GM20431 (cell line): Measurements from ENCODE around the gene PHF14.
"Not testable (repeated sequence)": the region's sequence is repeated elsewhere in the genome, so short reads cannot be mapped to it uniquely, and the experiment has no call there.

ENCODE experiments used
- in situ Hi-C: fragments of 300-500 bp; cut with MseI, MboI; formaldehyde crosslinking; loops from one replicate; pipeline ENCODE4 v1.15.0; 2020; ENCODE audit warnings: low sequenced_read_pairs; ENCODE audit not compliant: unreplicated experiment

PHF14 gene

DNA sequence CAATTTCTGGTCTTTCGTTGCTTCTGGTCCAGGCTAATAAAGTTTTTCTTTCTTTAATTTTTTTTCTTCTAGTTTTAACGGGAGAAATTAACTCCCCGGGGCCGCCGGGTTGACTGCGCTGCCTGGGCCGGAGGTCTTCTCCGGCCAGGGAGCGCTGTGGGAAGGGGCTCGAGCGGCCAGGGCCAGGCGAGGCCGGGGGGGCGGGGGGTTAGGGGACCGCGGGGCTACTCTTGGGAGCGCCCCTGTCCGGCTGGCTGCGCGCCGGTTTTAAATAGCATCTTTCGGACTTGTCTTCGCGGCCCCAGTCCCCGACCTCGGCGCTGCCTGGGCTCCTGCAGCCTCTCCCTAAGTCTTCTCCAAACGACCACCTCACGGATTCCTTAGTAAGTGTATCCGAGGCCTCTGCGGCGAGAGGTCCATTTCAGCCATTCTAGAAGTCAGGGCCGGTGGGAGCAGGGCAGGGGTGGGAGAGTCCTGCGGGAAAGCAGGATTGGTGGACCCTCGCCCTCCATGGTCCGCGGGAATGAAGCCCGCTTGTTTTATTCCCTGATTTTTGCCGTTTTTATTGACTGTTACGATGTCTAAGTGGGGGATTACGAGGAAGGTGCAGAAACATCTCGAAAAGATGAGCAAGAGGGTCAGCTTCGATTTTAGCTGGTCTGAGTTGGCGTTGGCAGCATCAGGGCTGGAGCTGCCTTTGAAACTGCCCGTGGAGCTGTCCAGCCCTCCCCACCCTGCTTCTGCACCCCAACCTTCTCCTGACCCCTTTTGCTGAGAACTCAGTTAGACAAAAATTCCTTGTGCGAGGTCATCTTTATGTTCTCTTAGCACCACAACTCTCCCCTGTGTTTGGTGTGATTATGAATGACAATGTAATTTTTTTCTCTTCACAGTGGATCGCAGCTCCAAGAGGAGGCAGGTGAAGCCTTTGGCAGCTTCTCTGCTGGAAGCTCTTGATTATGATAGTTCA lies 555 bp downstream of the PHF14 start:
- in situ Hi-C loops = no loop called here

GRCh38 chr7:10977113-10977512 lies 3.4 kb downstream of the PHF14 start:
- in situ Hi-C loops = no loop called here

- in situ Hi-C loops = no loop called here
Measured at GRCh38 chr7:10981317-10981716, 7.6 kb downstream of the PHF14 start.

- in situ Hi-C loops = not testable (repeated sequence)
Measured at GRCh38 chr7:10990748-10991147, 17.1 kb downstream of the PHF14 start.

DNA sequence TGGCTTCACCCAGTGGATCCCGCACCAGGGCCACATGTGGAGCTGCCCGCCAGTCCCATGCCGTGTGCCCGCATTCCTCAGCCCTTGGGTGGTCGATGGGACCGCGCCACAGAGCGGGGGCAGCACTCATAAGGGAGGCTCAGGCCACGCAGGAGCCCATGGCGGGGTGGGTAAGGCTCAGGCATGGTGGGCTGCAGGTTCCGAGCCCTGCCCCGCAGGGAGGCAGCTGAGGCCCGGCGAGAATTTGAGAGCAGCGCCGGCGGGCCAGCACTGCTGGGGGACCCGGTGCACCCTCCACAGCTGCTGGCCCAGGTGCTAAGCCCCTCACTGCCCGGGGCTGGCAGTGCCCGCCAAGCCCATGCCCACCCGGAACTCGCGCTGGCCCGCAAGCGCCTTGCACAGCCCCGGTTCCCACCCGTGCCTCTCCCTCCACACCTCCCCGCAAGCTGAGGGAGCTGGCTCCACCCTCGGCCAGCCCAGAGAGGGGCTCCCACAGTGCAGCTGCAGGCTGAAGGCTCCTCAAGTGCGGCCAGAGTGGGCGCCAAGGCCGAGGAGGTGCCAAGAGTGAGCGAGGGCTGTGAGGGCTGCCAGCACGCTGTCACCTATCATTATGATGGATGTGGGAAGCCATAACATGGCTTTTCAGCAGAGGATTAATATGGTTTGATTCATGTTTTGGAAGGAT lies 22.0 kb downstream of the PHF14 start:
- in situ Hi-C loops = not testable (repeated sequence)

DNA sequence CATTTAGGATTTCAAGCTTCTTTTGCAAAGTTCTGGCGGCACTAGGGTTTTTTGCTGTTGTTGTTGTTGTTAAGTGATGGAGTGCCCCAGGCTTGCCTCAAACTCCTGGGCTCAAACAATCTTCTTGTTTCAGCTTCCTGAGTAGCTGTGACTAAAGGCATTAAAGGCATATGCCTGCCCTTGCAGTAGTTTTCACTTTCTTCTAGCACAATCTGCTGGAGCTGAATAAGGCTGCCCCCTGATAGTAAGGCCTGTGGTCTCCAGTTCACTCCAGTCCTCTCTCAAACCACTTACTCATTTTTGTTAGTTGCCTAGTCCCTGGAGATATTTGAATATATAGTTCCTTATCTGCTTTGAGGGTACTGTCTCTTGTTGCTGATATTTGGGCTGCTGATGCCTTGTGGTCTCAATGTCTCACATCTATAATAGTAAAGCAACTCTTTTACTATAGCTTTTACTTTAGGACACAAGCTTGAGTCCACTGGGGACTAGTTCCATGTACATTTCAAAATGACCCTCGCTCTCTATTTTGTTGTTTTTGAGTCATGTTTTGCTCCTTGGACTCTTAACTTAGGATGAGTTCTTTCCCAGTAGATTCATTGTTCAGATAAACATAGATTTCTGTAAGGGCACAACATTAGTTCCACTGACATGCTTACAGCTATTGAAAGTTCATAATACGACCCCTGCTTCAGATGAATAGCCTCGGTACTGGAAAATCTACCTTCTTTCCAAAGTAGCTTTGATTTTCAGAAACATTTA lies 25.5 kb downstream of the PHF14 start:
- in situ Hi-C loops = no loop called here

DNA sequence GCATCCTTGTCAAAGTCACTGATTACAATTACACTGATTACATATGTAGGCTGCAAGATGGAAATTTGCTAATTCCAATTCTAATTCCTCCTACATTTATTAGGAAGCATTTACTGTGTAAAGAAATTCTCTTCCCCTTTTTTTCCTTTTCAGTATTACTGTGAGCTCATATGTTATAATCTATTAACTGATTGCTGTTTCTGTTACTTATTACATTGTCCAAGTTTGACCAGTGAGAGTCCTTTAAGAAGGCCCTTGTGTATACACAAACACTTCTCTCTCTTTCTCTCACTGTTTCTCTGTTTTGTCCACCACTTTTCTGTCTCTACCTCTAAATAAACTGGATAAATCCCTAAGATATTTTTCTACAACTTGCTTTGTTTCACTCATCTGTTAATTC lies 31.5 kb downstream of the PHF14 start:
- in situ Hi-C loops = no loop called here

DNA sequence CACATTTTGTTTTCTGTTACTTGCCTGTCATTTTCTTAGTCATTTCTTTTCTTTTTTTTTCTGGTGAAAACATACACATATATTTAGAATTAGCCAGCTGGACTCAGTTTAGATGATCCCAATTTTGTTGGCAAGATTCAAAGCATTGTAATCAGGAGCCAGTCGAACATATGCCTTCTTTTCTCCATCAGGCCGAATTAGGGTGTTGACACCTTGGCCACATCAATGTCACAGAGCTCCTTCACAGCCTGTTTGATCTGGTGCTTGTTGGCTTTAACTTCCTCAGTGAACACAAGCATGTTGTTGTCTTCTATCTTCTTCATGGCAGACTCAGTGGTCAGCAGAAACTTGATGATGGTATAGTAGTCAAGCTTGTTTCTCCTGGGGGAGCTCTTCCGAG lies 32.6 kb downstream of the PHF14 start:
- in situ Hi-C loops = no loop called here

DNA sequence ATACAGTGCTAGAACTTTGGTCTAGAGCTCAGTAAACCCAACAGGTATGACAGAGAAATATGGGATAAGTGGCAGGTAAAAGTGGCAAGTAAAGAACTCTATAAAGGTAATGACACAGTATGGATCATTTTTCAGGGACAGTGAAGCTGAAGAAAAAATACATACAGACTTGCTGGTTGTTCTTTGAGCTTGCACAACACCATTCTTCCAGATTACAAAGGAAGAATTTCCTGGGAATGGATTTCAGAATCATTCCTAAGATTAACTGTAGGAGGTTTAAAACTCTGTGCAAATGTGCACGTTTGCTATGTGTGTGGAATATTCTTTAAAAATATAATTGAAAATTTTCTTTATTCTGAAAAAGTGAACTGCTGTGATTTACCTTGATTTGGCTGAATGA lies 36.0 kb downstream of the PHF14 start:
- in situ Hi-C loops = no loop called here

DNA sequence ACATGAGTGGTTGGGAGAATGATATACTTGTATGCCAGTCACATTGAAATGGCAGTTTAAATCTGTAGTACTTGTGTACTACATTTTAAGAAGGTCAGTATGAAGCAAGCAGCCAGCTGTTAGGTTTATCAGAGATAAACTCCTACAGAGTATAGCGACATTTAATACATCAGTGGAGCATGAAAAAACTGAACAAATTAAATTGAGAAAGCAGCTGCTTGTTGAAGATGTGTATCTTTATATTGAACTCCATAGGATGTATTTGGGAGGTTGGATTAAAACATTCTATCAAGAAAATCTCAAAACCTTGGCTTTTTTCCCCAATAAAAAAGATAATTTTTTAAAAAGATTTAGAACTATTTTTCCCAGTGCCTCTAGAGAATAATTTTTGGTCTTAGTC lies 47.8 kb downstream of the PHF14 start:
- in situ Hi-C loops = no loop called here

- in situ Hi-C loops = no loop called here
Measured at GRCh38 chr7:11026452-11027359, 53.0 kb downstream of the PHF14 start.

- in situ Hi-C loops = no loop called here
Measured at GRCh38 chr7:11035661-11036060, 62.0 kb downstream of the PHF14 start.

GRCh38 chr7:11039974-11040373 lies 66.3 kb downstream of the PHF14 start:
- in situ Hi-C loops = no loop called here

GRCh38 chr7:11054033-11054432 lies 80.4 kb downstream of the PHF14 start:
- in situ Hi-C loops = no loop called here

GRCh38 chr7:11060893-11061292 lies 87.2 kb downstream of the PHF14 start:
- in situ Hi-C loops = no loop called here

GRCh38 chr7:11062110-11062509 lies 88.4 kb downstream of the PHF14 start:
- in situ Hi-C loops = no loop called here

DNA sequence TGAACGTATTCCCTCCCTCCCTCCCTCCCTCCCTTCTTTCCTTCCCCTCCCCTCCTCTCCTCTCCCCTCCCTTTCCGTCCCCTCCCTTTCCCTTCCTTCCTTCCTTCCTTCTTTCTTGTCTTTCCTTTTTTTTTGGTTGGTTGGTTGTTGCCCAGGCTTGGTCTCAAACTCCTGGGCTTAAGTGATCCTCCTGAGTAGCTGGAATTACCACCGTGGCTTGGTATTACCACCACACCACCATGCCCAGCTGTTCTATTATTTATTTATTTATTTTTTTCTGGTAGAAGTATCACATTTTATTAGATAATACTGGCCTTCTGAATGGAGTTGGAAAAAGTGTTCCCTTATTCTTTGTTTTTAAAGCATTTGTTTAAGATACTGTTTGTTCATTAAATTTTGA lies 95.9 kb downstream of the PHF14 start:
- in situ Hi-C loops = no loop called here

- in situ Hi-C loops = no loop called here
Measured at GRCh38 chr7:11077816-11078215, 104.1 kb downstream of the PHF14 start.

DNA sequence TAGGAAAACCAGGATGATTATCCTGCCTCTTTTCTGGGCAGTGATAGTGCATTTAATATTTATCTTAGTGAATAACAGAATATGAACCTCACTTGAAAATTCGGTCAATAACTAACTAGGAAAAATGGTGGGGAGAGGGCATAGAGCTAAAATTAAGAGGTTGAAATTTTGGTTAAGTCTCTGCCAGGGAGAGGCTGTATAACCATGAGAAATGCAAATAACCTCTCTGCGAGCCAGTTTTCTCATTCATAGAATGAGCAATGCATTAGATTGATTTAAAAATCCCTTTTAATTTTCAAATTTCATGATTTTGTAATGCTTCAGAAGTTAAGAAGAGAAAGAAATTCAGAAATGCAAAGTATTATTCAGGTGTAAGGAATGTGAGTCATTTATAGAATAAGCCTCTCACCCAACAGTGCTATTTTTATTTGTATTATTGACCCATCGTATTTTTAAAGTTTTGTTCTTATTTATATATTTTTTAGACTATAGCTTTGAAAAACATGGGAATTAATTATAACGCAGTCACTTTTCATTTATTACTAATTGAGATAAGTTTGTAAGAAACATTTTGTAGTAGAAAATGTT lies 104.7 kb downstream of the PHF14 start:
- in situ Hi-C loops = no loop called here
